Gastrocnemius medialis (tissue), 4 donors: Measurements from ENCODE around the gene PSMA4. TPM values are rescaled to one million over a fixed set of nuclear protein-coding genes. Genes with fewer than 3 reads are reported as not detected.
A peak's percentile ranks its signal among the peaks of the same experiment; 100 is the strongest.
"Not testable (repeated sequence)": the region's sequence is repeated elsewhere in the genome, so short reads cannot be mapped to it uniquely, and the experiment has no call there.

ENCODE experiments used
- ATAC-seq, 2 donors: fragments of 150-250 bp; one replicate each; pipeline ENCODE4 v1.9.1; 2016
- DNase-seq, 2 donors: peaks; one replicate each; pipeline ENCODE4 v3.0.0-alpha.2; 2019
- H3K27ac ChIP-seq, 4 donors: fragments of 200-600 bp; sonication (generic); 1 replicate in 1 of 4; 2 replicates in 3 of 4; pipeline ENCODE4 v1.5.1; 2016 to 2018; ENCODE audit warnings: mild to moderate bottlenecking in 2 of 4, moderate library complexity in 1 of 4
- H3K27me3 ChIP-seq, 3 donors: fragments of 200-600 bp; sonication (generic) in 2 of 3; 1 replicate in 1 of 3; 2 replicates in 2 of 3; pipeline versions ENCODE4 v1.5.1 to v1.6.0; 2016 to 2019; ENCODE audit warnings: mild to moderate bottlenecking in 1 of 3, moderate library complexity in 1 of 3
- H3K36me3 ChIP-seq, 2 donors: fragments of 200-600 bp; sonication (generic) in 1 of 2; one replicate each; pipeline ENCODE4 v1.5.1; 2017 to 2018
- H3K4me1 ChIP-seq, 2 donors: fragments of 200-600 bp; sonication (generic) in 1 of 2; one replicate each; pipeline ENCODE4 v1.5.1; 2016 to 2017; ENCODE audit warnings: mild to moderate bottlenecking in 2 of 2
- H3K4me3 ChIP-seq, 4 donors: fragments of 200-600 bp; sonication (generic) in 3 of 4; 1 replicate in 1 of 4; 2 replicates in 3 of 4; pipeline ENCODE4 v1.5.1; 2016 to 2019; ENCODE audit warnings: mild to moderate bottlenecking in 2 of 4
- H3K9me3 ChIP-seq, 3 donors: fragments of 200-600 bp; sonication (generic) in 2 of 3; 1 replicate in 1 of 3; 2 replicates in 2 of 3; pipeline ENCODE4 v1.5.1; 2016 to 2019
- CTCF ChIP-seq, 5 experiments: fragments of 450-650 bp in 3 of 5; fragments of 200-600 bp in 2 of 5; sonication (generic) in 2 of 5; IDR thresholded peaks in 4 of 5; conservative IDR thresholded peaks in 1 of 5; 1 replicate in 4 of 5; 2 replicates in 1 of 5; pipeline ENCODE4 v1.5.1; 2016 to 2019; ENCODE audit warnings: antibody characterized with exemption in 5 of 5, mild to moderate bottlenecking in 3 of 5, moderate library complexity in 3 of 5
- POLR2A ChIP-seq, 2 donors: fragments of 450-650 bp; IDR thresholded peaks; one replicate each; pipeline ENCODE4 v1.6.1; 2017; ENCODE audit warnings: antibody characterized with exemption in 2 of 2, mild to moderate bottlenecking in 2 of 2, moderate library complexity in 2 of 2
- in situ Hi-C, 4 donors: fragments of 200-750 bp; cut with MboI; loops; one replicate each; pipeline versions ENCODE4 v1.15.0 to v1.8.0; 2017; ENCODE audit warnings: low sequenced_read_pairs in 4 of 4
- intact Hi-C: fragments of 100-400 bp; cut with DNase I; formaldehyde crosslinking; loops from one replicate; pipeline ENCODE4 v1.15.1; 2023; ENCODE audit warnings: low total_unique reads
- total RNA-seq, 4 donors: library from RNA; depleted of rRNA; stranded (reverse); fragments of >200 nt; gene quantifications; one replicate each; pipeline versions ENCODE4 v1.1.0 to v1.2.3, GENCODE V29; 2016

PSMA4 gene
- total RNA-seq, 4 donors from 2014 or later = 176 to 243 (median 212) TPM

DNA sequence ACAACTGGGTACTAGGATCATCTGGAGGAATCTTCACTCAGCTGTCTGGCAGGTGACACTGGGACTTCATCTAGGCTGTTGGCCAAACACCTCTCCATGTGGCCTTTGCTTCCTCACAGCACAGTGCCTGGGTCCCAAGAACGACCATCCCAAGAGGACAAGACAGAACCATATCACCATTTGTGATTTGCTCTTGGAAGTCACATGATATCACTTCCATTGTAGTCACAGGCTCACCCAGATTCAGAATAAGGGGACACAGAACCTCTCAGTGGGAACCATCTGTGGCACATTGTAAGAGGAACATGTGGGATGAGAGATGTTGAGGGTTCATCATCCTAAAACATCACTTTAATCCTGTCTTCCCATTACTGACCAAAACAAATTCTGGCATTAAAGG is 1.9 kb upstream of the PSMA4 start:
- H3K4me1 ChIP-seq = peaks cover 12 to 16% of the 10 kb centered on the region in 2 donors
- H3K27ac ChIP-seq = no peak overlapping the region
- no peak for TF ChIP-seq POLR2A (IDR thresholded peaks at IDR 0.05)
- no peak for TF ChIP-seq CTCF (IDR thresholded peaks at IDR 0.05 in 4 of 5, conservative IDR thresholded peaks at IDR 0.05 in 1 of 5)
- no peak overlapping the region for H3K4me3 ChIP-seq
- intact Hi-C loops (no loop called here), in situ Hi-C loops (no loop called here)
- peaks cover 0 to 9% of the 10 kb centered on the region in 2 donors for H3K36me3 ChIP-seq
- no peaks in the 10 kb centered on the region for H3K9me3 ChIP-seq
- no peak for ATAC-seq
- DNase-seq = no peak
- H3K27me3 ChIP-seq = no peaks in the 10 kb centered on the region

- intact Hi-C loops = loop anchor here (1.0 kb wide), 2 partner anchors 32 to 101 kb away; partner anchors contain the start of genes HYKK and IREB2
- Histone ChIP-seq H3K36me3 (peaks cover 0 to 20% of the 10 kb centered on the region in 2 donors), H3K4me3 (peak overlapping the region; percentile 76 to 90 (median 84)), H3K27ac (peak overlapping the region; percentile 91 to 97 (median 94)), H3K4me1 (peaks cover 12 to 16% of the 10 kb centered on the region in 2 donors)
- H3K27me3 ChIP-seq, ATAC-seq, H3K9me3 ChIP-seq, in situ Hi-C loops: not testable (repeated sequence)
- DNase-seq = peak in 1 of 2 donors; percentile 10
Measured at GRCh38 chr15:78539464-78540140, 642 bp upstream of the PSMA4 start.

DNA sequence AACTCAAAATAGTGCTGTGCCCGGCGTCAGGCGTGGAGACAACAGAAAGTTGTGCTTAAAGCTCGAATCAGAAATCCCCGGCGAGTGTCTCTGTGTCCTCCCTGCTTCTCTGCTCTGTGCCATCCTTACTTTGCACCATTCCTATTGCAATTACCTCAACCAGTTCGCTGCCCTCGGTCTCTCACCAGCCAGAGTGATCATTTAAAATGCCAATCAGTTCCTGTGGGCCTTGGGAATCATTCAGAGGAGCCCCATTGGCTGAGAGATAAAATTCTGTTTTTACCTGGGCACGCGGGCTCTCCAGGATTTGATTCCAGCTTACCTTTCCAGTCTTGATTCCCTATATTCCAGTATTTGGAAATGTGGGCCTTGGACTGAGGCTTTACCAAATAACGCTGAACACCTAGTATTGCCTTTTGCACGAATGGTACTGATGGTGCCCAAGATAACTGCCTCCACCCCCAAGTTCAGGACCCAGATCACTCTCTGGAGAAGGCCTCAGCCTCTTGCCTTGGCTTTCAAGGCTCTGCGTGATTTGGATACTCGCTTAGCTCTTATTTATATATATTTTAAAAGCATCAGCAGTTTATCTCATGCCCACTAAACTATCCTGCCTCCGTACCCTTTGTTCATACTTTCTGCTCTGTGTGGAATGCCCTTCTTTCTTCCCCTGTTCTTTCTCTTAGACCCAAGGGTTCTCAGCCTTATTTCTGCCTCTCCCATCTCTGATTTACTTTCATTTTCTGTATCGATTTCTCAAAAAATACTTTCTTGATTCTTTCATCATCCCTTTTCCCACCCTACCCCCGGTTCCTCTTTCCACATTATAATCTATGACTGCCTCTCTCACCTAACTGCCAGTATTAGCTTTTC is 863 bp downstream of the PSMA4 start:
- H3K27me3 ChIP-seq = no peaks in the 10 kb centered on the region
- in situ Hi-C loops (no loop called here), intact Hi-C loops (loop anchor here (1.0 kb wide), 2 partner anchors 34 to 103 kb away; partner anchors contain the start of genes HYKK and IREB2)
- no peak for DNase-seq
- peaks cover 12 to 16% of the 10 kb centered on the region in 2 donors for H3K4me1 ChIP-seq
- H3K9me3 ChIP-seq = no peaks in the 10 kb centered on the region
- peak overlapping the region; percentile 76 to 90 (median 84) for H3K4me3 ChIP-seq
- TF ChIP-seq POLR2A (IDR thresholded peaks at IDR 0.05) (no peak), CTCF (IDR thresholded peaks at IDR 0.05 in 4 of 5, conservative IDR thresholded peaks at IDR 0.05 in 1 of 5) (peak in 1 of 5 experiments; percentile 1)
- no peak for ATAC-seq
- H3K36me3 ChIP-seq = peaks cover 4 to 35% of the 10 kb centered on the region in 2 donors
- peak overlapping the region; percentile 91 to 97 (median 94) for H3K27ac ChIP-seq

- DNase-seq (no peak), ATAC-seq (no peak)
- in situ Hi-C loops (no loop called here), intact Hi-C loops (no loop called here)
- Histone ChIP-seq H3K27me3 (no peaks in the 10 kb centered on the region), H3K9me3 (no peaks in the 10 kb centered on the region), H3K4me1 (peaks cover 12 to 16% of the 10 kb centered on the region in 2 donors), H3K36me3 (peaks cover 4 to 41% of the 10 kb centered on the region in 2 donors), H3K4me3 (peak overlapping the region; percentile 76 to 90 (median 84)), H3K27ac (peak overlapping the region; percentile 91 to 97 (median 94))
- no peak for TF ChIP-seq CTCF (IDR thresholded peaks at IDR 0.05 in 4 of 5, conservative IDR thresholded peaks at IDR 0.05 in 1 of 5)
- no peak for TF ChIP-seq POLR2A (IDR thresholded peaks at IDR 0.05)
Measured at GRCh38 chr15:78541744-78542034, 1.4 kb downstream of the PSMA4 start.

DNA sequence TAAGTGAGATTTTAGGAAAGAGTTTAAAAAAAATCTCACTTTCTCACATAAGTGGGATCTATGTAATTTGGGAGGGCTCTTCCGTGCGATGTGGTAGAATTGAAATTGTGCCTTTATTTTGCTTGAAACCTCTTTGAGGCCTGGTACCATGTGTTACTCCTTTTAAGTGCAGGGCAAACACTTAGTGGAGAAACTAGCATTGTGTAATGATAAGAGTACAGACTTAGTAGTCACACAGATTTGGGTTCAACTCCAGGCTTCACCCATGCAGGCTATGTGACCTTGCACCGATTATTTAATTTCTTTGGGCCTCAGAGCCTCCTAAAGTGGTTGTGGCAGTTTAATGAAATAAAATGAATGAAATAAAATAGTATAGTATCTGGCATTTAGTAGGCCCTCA is 2.4 kb downstream of the PSMA4 start:
- peaks cover 6 to 50% of the 10 kb centered on the region in 2 donors for H3K36me3 ChIP-seq
- H3K27ac ChIP-seq = peak overlapping the region in 1 of 4 donors; percentile 91
- intact Hi-C loops (no loop called here), in situ Hi-C loops (no loop called here)
- H3K4me1 ChIP-seq = peaks cover 12 to 16% of the 10 kb centered on the region in 2 donors
- TF ChIP-seq POLR2A (IDR thresholded peaks at IDR 0.05) (no peak), CTCF (IDR thresholded peaks at IDR 0.05 in 4 of 5, conservative IDR thresholded peaks at IDR 0.05 in 1 of 5) (no peak)
- H3K4me3 ChIP-seq = no peak overlapping the region
- no peaks in the 10 kb centered on the region for H3K9me3 ChIP-seq
- no peaks in the 10 kb centered on the region for H3K27me3 ChIP-seq
- DNase-seq (no peak), ATAC-seq (no peak)
